ENCODE results near the gene POPDC2.

Gene POPDC2

GRCh38 chr3:119637679-119638477 is 22.5 kb downstream of the POPDC2 start:
- Histone ChIP-seq H3K9ac (peak overlapping the region in 6 of 11 experiments; percentile 46 to 88 (median 80); a peak in 10 of 22 replicates), H3K9me3 (replicated peaks in 1 of 11) (peaks cover 0 to 11% (median 0%) of the 10 kb centered on the region in 11 experiments; a peak in 4 of 22 replicates), H3K4me2 (peak overlapping the region; percentile 9 to 89 (median 70)), H3K4me1 (peaks cover 8 to 76% (median 27%) of the 10 kb centered on the region in 10 experiments; a peak in 19 of 20 replicates), H4K20me1 (no peaks in the 10 kb centered on the region), H3K27ac (peak overlapping the region; percentile 60 to 99 (median 77); a peak in 21 of 22 replicates), H3K36me3 (peaks cover 0 to 5% (median 0%) of the 10 kb centered on the region in 11 experiments; a peak in 1 of 22 replicates), H3K4me3 (peak overlapping the region in 2 of 10 experiments; percentile 21 to 39; a peak in 2 of 20 replicates), H3K27me3 (no peaks in the 10 kb centered on the region)
- TF ChIP-seq Cebpa-rat (IDR thresholded peaks at IDR 0.05) = no peak

- peak overlapping the region in 10 of 11 experiments; percentile 60 to 99 (median 79); a peak in 15 of 22 replicates for H3K27ac ChIP-seq
- peak overlapping the region in 4 of 11 experiments; percentile 74 to 88 (median 86); a peak in 8 of 22 replicates for H3K9ac ChIP-seq
- peaks cover 8 to 76% (median 27%) of the 10 kb centered on the region in 10 experiments; a peak in 19 of 20 replicates for H3K4me1 ChIP-seq
- no peaks in the 10 kb centered on the region for H3K27me3 ChIP-seq
- H3K9me3 ChIP-seq (replicated peaks in 1 of 11) = peaks cover 0 to 11% (median 0%) of the 10 kb centered on the region in 11 experiments; a peak in 4 of 22 replicates
- H3K4me2 ChIP-seq = peak overlapping the region in 8 of 11 experiments; percentile 54 to 89 (median 84); a peak in 15 of 22 replicates
- peak overlapping the region in 1 of 10 experiments; percentile 21; a peak in 1 of 20 replicates for H3K4me3 ChIP-seq
- H4K20me1 ChIP-seq = no peaks in the 10 kb centered on the region
- H3K36me3 ChIP-seq = peaks cover 0 to 5% (median 0%) of the 10 kb centered on the region in 11 experiments; a peak in 1 of 22 replicates
- no peak for TF ChIP-seq Cebpa-rat (IDR thresholded peaks at IDR 0.05)
Measured at GRCh38 chr3:119636891-119637611, 23.3 kb downstream of the POPDC2 start.

DNA sequence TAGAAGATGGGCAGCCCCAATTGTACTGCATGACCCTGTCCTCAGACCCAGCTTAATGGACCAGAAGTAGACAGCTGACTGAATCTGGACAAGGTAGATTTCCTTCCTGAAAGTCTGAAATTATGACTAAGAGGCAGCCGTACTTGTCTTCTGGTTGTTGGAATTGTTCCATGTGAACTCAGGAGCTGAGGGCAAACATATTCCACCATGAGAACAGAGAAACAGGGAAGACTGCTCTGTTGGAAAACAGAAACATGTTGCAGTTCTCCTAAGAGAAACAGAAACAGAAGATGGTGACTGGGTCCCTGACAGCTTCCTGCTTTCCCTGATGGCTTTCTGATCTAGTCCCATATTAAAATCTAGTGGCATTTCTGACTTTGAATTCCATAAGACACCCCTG is 24.1 kb downstream of the POPDC2 start:
- Histone ChIP-seq H4K20me1 (no peaks in the 10 kb centered on the region), H3K4me3 (no peak overlapping the region), H3K27me3 (no peaks in the 10 kb centered on the region), H3K9me3 (replicated peaks in 1 of 11) (peaks cover 0 to 5% (median 0%) of the 10 kb centered on the region in 11 experiments; a peak in 4 of 22 replicates), H3K36me3 (peaks cover 0 to 2% (median 0%) of the 10 kb centered on the region in 11 experiments; a peak in 1 of 22 replicates), H3K4me1 (peaks cover 8 to 82% (median 27%) of the 10 kb centered on the region in 10 experiments; a peak in 19 of 20 replicates), H3K4me2 (peak overlapping the region in 4 of 11 experiments; percentile 84 to 89 (median 86); a peak in 6 of 22 replicates), H3K9ac (peak overlapping the region in 2 of 11 experiments; percentile 10 to 29; a peak in 1 of 22 replicates), H3K27ac (peak overlapping the region in 4 of 11 experiments; percentile 92 to 99 (median 96); a peak in 7 of 22 replicates)
- no peak for TF ChIP-seq Cebpa-rat (IDR thresholded peaks at IDR 0.05)

DNA sequence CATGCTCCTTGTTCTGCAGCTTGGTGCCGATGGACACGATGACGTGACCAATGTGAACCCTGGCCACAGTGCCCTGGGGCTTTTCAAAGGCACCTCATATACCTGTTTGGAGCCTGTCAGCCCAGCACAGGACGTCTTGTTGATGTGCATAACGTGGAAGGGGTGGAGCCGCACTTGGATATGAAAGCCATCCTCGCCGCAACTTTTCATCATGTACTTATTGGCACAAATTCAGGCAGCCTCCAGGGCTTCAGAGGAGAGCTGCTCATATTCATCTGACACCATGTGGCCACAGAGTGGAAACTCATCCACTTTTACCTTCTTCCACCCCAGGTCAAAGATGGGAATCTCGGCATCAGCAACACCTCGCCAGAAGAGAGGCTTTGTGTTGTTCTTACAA is 24.7 kb downstream of the POPDC2 start:
- Histone ChIP-seq H3K36me3 (no peaks in the 10 kb centered on the region), H3K4me3 (no peak overlapping the region), H3K4me1 (peaks cover 8 to 87% (median 29%) of the 10 kb centered on the region in 10 experiments; a peak in 19 of 20 replicates), H3K9me3 (replicated peaks in 1 of 11) (no peaks in the 10 kb centered on the region; a peak in 1 of 22 replicates), H3K27me3 (no peaks in the 10 kb centered on the region), H3K9ac (0 out of 22 replicates have a peak overlapping the region, but pooled peaks of 1 of the 11 experiments have one; percentile 10), H3K27ac (peak overlapping the region in 3 of 11 experiments; percentile 94 to 99 (median 99); a peak in 6 of 22 replicates), H3K4me2 (peak overlapping the region in 3 of 11 experiments; percentile 84 to 86 (median 86); a peak in 6 of 22 replicates), H4K20me1 (no peaks in the 10 kb centered on the region)
- no peak for TF ChIP-seq Cebpa-rat (IDR thresholded peaks at IDR 0.05)

GRCh38 chr3:119632829-119633228 is 27.6 kb downstream of the POPDC2 start:
- Histone ChIP-seq H3K27me3 (no peaks in the 10 kb centered on the region), H3K4me2 (peak overlapping the region in 3 of 11 experiments; percentile 17 to 80 (median 57); a peak in 5 of 22 replicates), H3K4me1 (peaks cover 0 to 93% (median 16%) of the 10 kb centered on the region in 10 experiments; a peak in 16 of 20 replicates), H3K9ac (no peak overlapping the region), H3K36me3 (no peaks in the 10 kb centered on the region), H3K9me3 (replicated peaks in 1 of 11) (no peaks in the 10 kb centered on the region), H4K20me1 (no peaks in the 10 kb centered on the region), H3K4me3 (no peak overlapping the region), H3K27ac (no peak overlapping the region)
- no peak for TF ChIP-seq Cebpa-rat (IDR thresholded peaks at IDR 0.05)

DNA sequence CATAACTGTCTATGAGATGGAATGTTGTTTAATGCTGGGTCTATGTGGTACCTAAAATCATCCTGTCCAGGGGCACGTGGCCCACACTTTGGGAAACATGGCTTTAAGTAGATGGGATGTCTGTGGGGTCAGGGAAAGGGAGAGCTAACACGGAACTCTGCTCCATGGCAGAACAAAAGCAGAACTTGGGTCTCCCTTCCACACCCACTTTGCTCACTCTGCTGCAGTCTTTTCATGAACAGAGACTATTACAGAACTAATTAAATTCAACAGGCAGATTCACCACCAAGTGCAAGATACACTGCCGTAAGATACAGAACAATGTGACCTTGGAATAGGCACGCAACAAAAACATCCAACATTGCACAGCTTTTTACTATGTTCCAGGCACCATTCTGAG is 28.2 kb downstream of the POPDC2 start:
- Histone ChIP-seq H4K20me1 (no peaks in the 10 kb centered on the region), H3K9ac (no peak overlapping the region), H3K4me3 (no peak overlapping the region), H3K9me3 (replicated peaks in 1 of 11) (no peaks in the 10 kb centered on the region), H3K27ac (no peak overlapping the region; a peak in 1 of 22 replicates), H3K4me1 (peaks cover 0 to 93% (median 10%) of the 10 kb centered on the region in 10 experiments; a peak in 11 of 20 replicates), H3K4me2 (peak overlapping the region in 3 of 11 experiments; percentile 17 to 80 (median 57); a peak in 5 of 22 replicates), H3K36me3 (no peaks in the 10 kb centered on the region), H3K27me3 (no peaks in the 10 kb centered on the region)
- TF ChIP-seq Cebpa-rat (IDR thresholded peaks at IDR 0.05) = no peak

GRCh38 chr3:119631516-119631915 is 28.9 kb downstream of the POPDC2 start:
- H3K27ac ChIP-seq = peak overlapping the region in 2 of 11 experiments; percentile 48 to 50; a peak in 3 of 22 replicates
- H4K20me1 ChIP-seq = no peaks in the 10 kb centered on the region
- H3K4me1 ChIP-seq = peaks cover 0 to 93% (median 7%) of the 10 kb centered on the region in 10 experiments; a peak in 11 of 20 replicates
- TF ChIP-seq Cebpa-rat (IDR thresholded peaks at IDR 0.05) = no peak
- H3K36me3 ChIP-seq = no peaks in the 10 kb centered on the region
- H3K4me2 ChIP-seq = peak overlapping the region in 3 of 11 experiments; percentile 75 to 86 (median 80); a peak in 6 of 22 replicates
- no peak overlapping the region for H3K9ac ChIP-seq
- H3K4me3 ChIP-seq = no peak overlapping the region
- no peaks in the 10 kb centered on the region for H3K9me3 ChIP-seq (replicated peaks in 1 of 11)
- H3K27me3 ChIP-seq = no peaks in the 10 kb centered on the region

GRCh38 chr3:119630880-119631329 is 29.5 kb downstream of the POPDC2 start:
- Histone ChIP-seq H3K4me2 (peak overlapping the region in 7 of 11 experiments; percentile 5 to 86 (median 62); a peak in 11 of 22 replicates), H3K4me1 (peaks cover 0 to 93% (median 7%) of the 10 kb centered on the region in 10 experiments; a peak in 11 of 20 replicates), H3K27me3 (no peaks in the 10 kb centered on the region), H4K20me1 (no peaks in the 10 kb centered on the region), H3K4me3 (no peak overlapping the region), H3K9me3 (replicated peaks in 1 of 11) (no peaks in the 10 kb centered on the region), H3K9ac (0 out of 22 replicates have a peak overlapping the region, but pooled peaks of 1 of the 11 experiments have one; percentile 21), H3K27ac (peak overlapping the region in 2 of 11 experiments; percentile 48 to 50; a peak in 4 of 22 replicates), H3K36me3 (no peaks in the 10 kb centered on the region)
- no peak for TF ChIP-seq Cebpa-rat (IDR thresholded peaks at IDR 0.05)

Data from BLaER1 treated with 17β-estradiol and CSF1 and Interleukin-3, amounts not matched to agents 10 nM and 100 nM (cell line).